ENCODE results near the gene RHOD.

The RHOD gene

DNA sequence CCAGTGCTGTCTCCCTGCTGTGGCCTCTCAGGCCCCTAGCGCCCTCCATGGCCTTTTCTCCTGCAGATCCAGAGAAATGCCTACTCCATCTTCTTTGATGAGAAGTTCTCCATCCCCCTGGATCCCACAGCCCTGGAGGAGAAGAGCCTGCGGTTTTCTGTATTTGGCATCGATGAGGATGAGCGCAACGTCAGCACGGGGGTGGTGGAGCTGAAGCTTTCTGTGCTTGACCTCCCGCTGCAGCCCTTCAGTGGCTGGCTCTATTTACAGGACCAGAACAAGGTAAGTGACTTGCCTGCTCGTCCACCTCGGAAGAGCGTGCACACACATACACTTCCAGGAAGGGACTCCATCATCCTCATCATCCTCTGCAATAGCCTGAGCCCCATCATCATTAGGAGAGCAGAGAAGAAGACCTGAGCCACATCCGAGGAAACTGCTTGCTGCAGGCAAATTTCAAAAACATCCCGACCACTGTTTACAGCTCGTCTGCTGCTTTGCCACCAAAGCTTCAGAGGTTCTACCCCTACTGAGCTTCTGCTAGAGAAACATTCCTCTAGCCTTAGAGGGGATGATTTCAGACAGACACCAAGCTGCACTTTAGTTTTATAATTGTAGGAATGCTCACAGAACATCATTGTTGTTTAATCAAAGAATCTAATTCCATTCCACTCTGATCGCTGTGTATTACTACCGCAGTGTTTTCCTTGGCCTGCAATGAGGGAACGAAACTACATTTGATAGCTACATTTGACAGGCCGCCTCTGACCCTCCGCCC lies 12.9 kb upstream of the RHOD start:
- Histone ChIP-seq H3K4me1 (no peaks in the 10 kb centered on the region), H3K4me3 (no peak overlapping the region), H3K9me3 (no peaks in the 10 kb centered on the region), H3K36me3 (replicated peaks) (no peaks in the 10 kb centered on the region), H3K27me3 (ENCODE audit: low read depth) (no peaks in the 10 kb centered on the region)
- in situ Hi-C loops (cut with MboI; ENCODE audit: low sequenced_read_pairs) = no loop called here
- no peak for DNase-seq (ENCODE audit: low spot score in 2 of 2)

DNA sequence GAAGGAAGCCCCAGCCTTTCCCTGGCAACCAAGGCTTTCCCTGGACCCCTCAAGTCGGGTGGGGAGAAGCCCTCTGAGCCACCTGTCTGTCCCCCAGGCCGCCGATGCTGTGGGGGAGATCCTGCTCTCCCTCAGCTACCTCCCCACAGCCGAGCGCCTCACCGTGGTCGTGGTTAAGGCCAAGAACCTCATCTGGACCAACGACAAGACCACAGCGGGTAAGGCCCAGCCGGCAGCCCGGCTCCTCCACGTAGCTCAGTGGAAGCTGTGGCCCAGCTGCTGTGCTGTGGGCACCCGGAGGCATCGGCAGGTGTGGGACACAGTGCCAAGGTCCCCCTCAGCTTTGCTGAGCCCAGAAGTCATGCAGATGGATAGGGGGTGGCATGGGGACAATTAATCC lies 12.2 kb upstream of the RHOD start:
- no peaks in the 10 kb centered on the region for H3K9me3 ChIP-seq
- no peak overlapping the region for H3K4me3 ChIP-seq
- no peaks in the 10 kb centered on the region for H3K4me1 ChIP-seq
- DNase-seq (ENCODE audit: low spot score in 2 of 2) = no peak
- no peaks in the 10 kb centered on the region for H3K36me3 ChIP-seq (replicated peaks)
- H3K27me3 ChIP-seq (ENCODE audit: low read depth) = no peaks in the 10 kb centered on the region
- in situ Hi-C loops (cut with MboI; ENCODE audit: low sequenced_read_pairs) = no loop called here

- no peaks in the 10 kb centered on the region for H3K36me3 ChIP-seq (replicated peaks)
- H3K9me3 ChIP-seq = no peaks in the 10 kb centered on the region
- no peaks in the 10 kb centered on the region for H3K27me3 ChIP-seq (ENCODE audit: low read depth)
- in situ Hi-C loops (cut with MboI; ENCODE audit: low sequenced_read_pairs) = no loop called here
- no peaks in the 10 kb centered on the region for H3K4me1 ChIP-seq
- DNase-seq (ENCODE audit: low spot score in 2 of 2) = no peak
- no peak overlapping the region for H3K4me3 ChIP-seq
Observed at GRCh38 chr11:67045314-67045713, 11.3 kb upstream of the RHOD start.

GRCh38 chr11:67048515-67049130 lies 8.0 kb upstream of the RHOD start:
- no peak overlapping the region for H3K4me3 ChIP-seq
- H3K4me1 ChIP-seq = no peaks in the 10 kb centered on the region
- no peaks in the 10 kb centered on the region for H3K27me3 ChIP-seq (ENCODE audit: low read depth)
- no peaks in the 10 kb centered on the region for H3K9me3 ChIP-seq
- no peaks in the 10 kb centered on the region for H3K36me3 ChIP-seq (replicated peaks)
- DNase-seq (ENCODE audit: low spot score in 2 of 2) = no peak
- in situ Hi-C loops (cut with MboI; ENCODE audit: low sequenced_read_pairs) = no loop called here

GRCh38 chr11:67050139-67050538 lies 6.5 kb upstream of the RHOD start:
- Histone ChIP-seq H3K4me1 (peaks cover 3% of the 10 kb centered on the region; the same call in 1 of the 2 replicates), H3K27me3 (ENCODE audit: low read depth) (no peaks in the 10 kb centered on the region), H3K9me3 (no peaks in the 10 kb centered on the region), H3K36me3 (replicated peaks) (no peaks in the 10 kb centered on the region), H3K4me3 (no peak overlapping the region)
- no peak for DNase-seq (ENCODE audit: low spot score in 2 of 2)
- in situ Hi-C loops (cut with MboI; ENCODE audit: low sequenced_read_pairs) = no loop called here

DNA sequence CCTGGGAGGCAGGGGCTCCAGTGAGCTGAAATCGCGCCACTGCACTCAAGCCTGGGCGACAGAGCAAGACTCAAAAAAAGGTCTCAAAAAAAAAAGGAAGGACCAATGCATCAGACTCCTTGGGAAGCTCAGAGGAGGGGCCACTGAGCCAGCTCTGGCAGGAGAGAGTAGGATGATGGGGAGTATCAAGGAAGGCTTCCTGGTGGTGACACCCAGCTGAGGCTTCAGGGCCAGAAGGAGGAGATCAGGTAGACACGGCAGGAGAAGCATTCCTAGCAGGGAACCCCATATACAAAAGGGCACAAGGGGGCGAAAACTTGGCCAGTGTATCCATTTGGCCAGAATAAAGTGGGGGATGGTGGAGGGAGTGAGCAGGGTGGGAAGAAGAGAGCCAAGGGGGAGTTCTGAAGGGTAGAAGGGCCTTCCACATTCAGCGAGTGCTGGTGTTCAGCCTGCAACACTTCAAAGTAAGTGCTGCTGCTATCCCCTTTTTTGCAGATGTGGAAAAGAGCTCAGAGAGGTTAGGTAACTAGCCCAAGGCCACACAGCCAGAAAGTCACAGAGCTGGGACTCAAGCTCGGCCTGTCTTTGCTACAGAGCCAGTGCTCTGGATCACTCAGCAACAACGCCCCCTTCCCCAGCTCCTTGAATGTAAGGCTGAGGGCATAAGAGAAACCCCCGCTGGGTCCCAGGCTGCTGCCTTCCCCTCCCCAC lies 5.3 kb upstream of the RHOD start:
- no peak overlapping the region for H3K4me3 ChIP-seq
- H3K4me1 ChIP-seq = peaks cover 3% of the 10 kb centered on the region; the same call in 1 of the 2 replicates
- in situ Hi-C loops (cut with MboI; ENCODE audit: low sequenced_read_pairs) = no loop called here
- H3K36me3 ChIP-seq (replicated peaks) = no peaks in the 10 kb centered on the region
- DNase-seq (ENCODE audit: low spot score in 2 of 2) = no peak
- H3K9me3 ChIP-seq = no peaks in the 10 kb centered on the region
- H3K27me3 ChIP-seq (ENCODE audit: low read depth) = no peaks in the 10 kb centered on the region

DNA sequence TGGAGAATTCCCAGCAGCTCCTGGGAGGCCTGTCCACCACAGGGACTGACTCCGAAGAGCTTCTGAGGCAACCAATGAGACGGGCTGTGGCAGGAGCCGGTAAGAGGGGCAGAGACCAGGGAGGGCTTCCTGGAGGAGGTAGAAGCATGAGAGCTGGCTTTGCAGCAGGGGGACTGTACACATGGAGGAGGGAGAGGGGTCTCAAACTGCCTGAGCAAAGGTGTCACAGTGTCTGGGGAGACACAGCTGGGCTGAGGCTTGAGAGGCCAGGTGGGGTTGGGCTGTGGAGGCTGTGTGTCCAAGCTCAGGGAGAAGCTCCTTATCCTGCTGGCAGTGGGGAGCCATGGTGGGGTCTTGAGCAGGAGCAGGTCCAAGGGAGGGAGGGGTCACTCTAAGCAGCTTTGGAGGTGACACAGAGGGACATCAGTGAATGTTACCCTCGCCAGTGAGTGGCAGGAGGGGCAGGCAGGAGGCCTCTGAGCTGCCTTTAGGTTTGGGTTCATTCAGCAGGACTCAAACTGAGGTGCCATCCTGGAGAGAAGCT lies 4.6 kb upstream of the RHOD start:
- in situ Hi-C loops (cut with MboI; ENCODE audit: low sequenced_read_pairs) = no loop called here
- Histone ChIP-seq H3K4me1 (peaks cover 3% of the 10 kb centered on the region; the same call in 1 of the 2 replicates), H3K9me3 (no peaks in the 10 kb centered on the region)

DNA sequence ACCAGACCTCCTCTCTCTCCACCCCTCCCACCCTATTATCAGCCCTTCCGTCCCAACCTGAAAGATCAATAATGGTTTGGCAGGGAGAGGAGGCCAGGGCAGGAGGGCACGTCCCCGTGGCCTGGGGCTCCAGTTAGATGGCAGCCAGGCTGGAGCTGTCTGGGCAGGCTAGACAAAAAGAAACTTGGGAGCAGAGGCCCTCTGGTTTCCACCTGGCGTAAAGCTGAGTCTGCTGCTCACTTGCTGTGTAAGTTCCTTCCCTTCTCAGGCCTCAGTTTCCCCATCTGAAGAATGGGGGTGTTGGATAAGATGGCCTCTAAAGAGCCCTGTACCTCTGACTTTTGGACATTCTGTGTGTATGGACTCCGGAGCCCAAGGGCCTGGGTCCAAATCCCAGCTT lies 3.8 kb upstream of the RHOD start:
- no peak overlapping the region for H3K4me3 ChIP-seq
- no peaks in the 10 kb centered on the region for H3K27me3 ChIP-seq (ENCODE audit: low read depth)
- H3K36me3 ChIP-seq (replicated peaks) = no peaks in the 10 kb centered on the region
- peaks cover 3% of the 10 kb centered on the region; the same call in 1 of the 2 replicates for H3K4me1 ChIP-seq
- in situ Hi-C loops (cut with MboI; ENCODE audit: low sequenced_read_pairs) = no loop called here
- no peak for DNase-seq (ENCODE audit: low spot score in 2 of 2)
- no peaks in the 10 kb centered on the region for H3K9me3 ChIP-seq

More for the DNA sequence above, 4.6 kb upstream of the RHOD start:
- H3K36me3 ChIP-seq (replicated peaks) = no peaks in the 10 kb centered on the region
- no peak overlapping the region for H3K4me3 ChIP-seq
- DNase-seq (ENCODE audit: low spot score in 2 of 2) = no peak
- H3K27me3 ChIP-seq (ENCODE audit: low read depth) = no peaks in the 10 kb centered on the region

- H3K27me3 ChIP-seq (ENCODE audit: low read depth) = no peaks in the 10 kb centered on the region
- H3K36me3 ChIP-seq (replicated peaks) = no peaks in the 10 kb centered on the region
- in situ Hi-C loops (cut with MboI; ENCODE audit: low sequenced_read_pairs) = no loop called here
- no peak overlapping the region for H3K4me3 ChIP-seq
- peaks cover 3% of the 10 kb centered on the region; the same call in 1 of the 2 replicates for H3K4me1 ChIP-seq
- DNase-seq (ENCODE audit: low spot score in 2 of 2) = peak; percentile 19 to 73
- H3K9me3 ChIP-seq = no peaks in the 10 kb centered on the region
Observed at GRCh38 chr11:67053896-67054329, 2.7 kb upstream of the RHOD start.

GRCh38 chr11:67054346-67054835 lies 2.3 kb upstream of the RHOD start:
- no peaks in the 10 kb centered on the region for H3K27me3 ChIP-seq (ENCODE audit: low read depth)
- H3K4me1 ChIP-seq = peaks cover 3% of the 10 kb centered on the region; the same call in 1 of the 2 replicates
- no peaks in the 10 kb centered on the region for H3K9me3 ChIP-seq
- no peak for DNase-seq (ENCODE audit: low spot score in 2 of 2)
- in situ Hi-C loops (cut with MboI; ENCODE audit: low sequenced_read_pairs) = no loop called here
- no peaks in the 10 kb centered on the region for H3K36me3 ChIP-seq (replicated peaks)
- no peak overlapping the region for H3K4me3 ChIP-seq

DNA sequence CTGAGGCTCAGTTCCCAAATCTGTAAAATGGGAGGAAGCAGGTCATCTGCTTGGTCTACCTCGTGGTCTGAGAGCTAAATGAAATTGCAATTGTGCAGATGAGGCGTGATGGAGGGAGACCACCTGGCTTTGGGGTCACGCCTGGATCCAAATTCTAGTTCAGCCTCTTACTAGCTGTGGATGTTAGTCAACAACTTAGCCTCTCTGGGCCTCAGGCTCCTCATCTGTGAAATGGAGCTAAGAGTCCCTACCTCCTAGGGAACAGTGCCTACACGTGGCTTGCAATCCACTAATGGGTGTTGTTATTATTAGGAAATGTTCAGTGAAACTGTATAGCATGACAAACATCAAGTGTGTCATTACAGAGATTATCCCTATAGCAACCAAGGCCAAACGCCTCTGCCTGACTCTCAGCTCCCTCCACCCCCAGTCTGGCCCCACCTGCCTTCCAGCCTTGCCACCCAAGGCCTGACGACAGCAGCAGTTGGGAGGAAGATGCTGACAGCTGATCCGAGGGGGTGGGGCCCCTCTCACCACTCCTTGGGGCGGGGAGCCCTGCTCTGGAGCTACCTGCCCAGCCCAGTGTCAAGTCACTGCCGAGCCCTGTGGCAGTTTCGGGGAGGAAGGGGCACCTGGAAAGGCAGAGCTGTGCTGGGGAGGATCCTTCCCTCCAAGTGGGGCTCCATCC lies 1.7 kb upstream of the RHOD start:
- DNase-seq (ENCODE audit: low spot score in 2 of 2) = peak; percentile 62 to 72
- H3K9me3 ChIP-seq = no peaks in the 10 kb centered on the region
- no peaks in the 10 kb centered on the region for H3K36me3 ChIP-seq (replicated peaks)
- no peak overlapping the region for H3K4me3 ChIP-seq
- peaks cover 3% of the 10 kb centered on the region; the same call in 1 of the 2 replicates for H3K4me1 ChIP-seq
- no peaks in the 10 kb centered on the region for H3K27me3 ChIP-seq (ENCODE audit: low read depth)
- in situ Hi-C loops (cut with MboI; ENCODE audit: low sequenced_read_pairs) = no loop called here

DNA sequence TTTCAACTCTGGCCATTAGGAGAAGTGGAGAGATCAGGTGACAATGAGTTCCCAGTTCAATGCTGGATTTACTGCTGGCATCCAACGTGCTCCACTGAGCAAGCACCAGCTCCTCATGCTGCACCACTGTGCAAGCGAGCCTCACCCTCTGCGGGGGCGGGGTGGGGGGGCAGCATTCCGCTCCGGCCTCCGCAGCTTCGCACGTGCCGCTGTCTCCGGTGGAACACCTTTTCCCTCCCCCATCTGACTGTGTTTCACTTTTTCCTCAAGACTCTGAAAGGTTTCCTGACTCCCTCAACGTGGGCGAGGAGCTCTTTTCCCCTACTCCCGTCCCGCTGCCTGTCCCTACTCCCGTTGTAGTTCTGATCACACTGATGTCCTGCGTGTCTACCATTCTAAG lies 835 bp upstream of the RHOD start:
- H3K4me1 ChIP-seq = peaks cover 3% of the 10 kb centered on the region; the same call in 1 of the 2 replicates
- in situ Hi-C loops (cut with MboI; ENCODE audit: low sequenced_read_pairs) = no loop called here
- no peaks in the 10 kb centered on the region for H3K36me3 ChIP-seq (replicated peaks)
- H3K4me3 ChIP-seq = no peak overlapping the region
- DNase-seq (ENCODE audit: low spot score in 2 of 2) = no peak
- H3K9me3 ChIP-seq = no peaks in the 10 kb centered on the region
- H3K27me3 ChIP-seq (ENCODE audit: low read depth) = no peaks in the 10 kb centered on the region

DNA sequence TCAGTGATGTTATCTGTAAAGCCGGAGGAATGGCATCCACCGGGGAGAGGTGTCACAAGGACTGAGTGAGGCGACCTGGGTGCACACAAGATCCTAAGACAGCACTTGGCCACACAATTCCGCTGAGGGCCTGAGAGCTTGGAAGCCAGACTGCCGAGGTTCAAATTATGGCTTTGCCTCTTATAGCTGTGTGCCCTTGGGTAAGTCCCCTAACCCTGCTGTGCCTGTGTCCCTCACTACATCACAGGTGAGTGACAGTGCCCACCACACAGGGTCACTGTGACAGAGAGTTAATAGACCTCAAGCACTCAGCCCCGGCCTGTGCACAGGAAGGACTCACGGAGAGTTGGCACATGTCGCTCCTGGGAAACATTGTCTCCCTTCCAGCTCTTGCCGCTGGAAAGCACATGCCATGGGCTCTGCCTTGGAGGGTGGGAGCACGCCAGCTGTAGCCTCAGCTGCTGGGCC lies 592 bp downstream of the RHOD start:
- H3K36me3 ChIP-seq (replicated peaks) = no peaks in the 10 kb centered on the region
- in situ Hi-C loops (cut with MboI; ENCODE audit: low sequenced_read_pairs) = no loop called here
- DNase-seq (ENCODE audit: low spot score in 2 of 2) = no peak
- H3K9me3 ChIP-seq = no peaks in the 10 kb centered on the region
- peak overlapping the region; percentile 17 for H3K4me3 ChIP-seq
- peaks cover 3% of the 10 kb centered on the region; the same call in 1 of the 2 replicates for H3K4me1 ChIP-seq
- no peaks in the 10 kb centered on the region for H3K27me3 ChIP-seq (ENCODE audit: low read depth)

Data from HAP-1 (cell line).